ENCODE results near the gene POLD1. TPM values are rescaled to one million over a fixed set of nuclear protein-coding genes. Genes with fewer than 3 reads are reported as not detected.

The POLD1 gene
- polyA plus RNA-seq, 3 donors = 9.3 to 22.4 (median 15.6) TPM

GRCh38 chr19:50450369-50451222 is 66.4 kb downstream of the POLD1 start:
- peak overlapping the region in 1 of 7 donors; percentile 62 for H3K27ac Mint-ChIP-seq

GRCh38 chr19:50451223-50451534 is 67.0 kb downstream of the POLD1 start:
- WGBS (ENCODE audit: insufficient coverage) = 55% methylated on average over 11 of the region's 13 CpGs
- no peaks in the 10 kb centered on the region for H3K36me3 ChIP-seq (replicated peaks in 1 of 2; ENCODE audit: control insufficient read depth in 1 of 2, insufficient read depth in 2 of 2, low read length in 2 of 2)
- no peak overlapping the region for H3K4me3 ChIP-seq (replicated peaks in 1 of 3; ENCODE audit: low read depth in 2 of 3, low read length in 3 of 3)
- no peaks in the 10 kb centered on the region for H3K36me3 Mint-ChIP-seq
- no peak overlapping the region for H3K27ac ChIP-seq (ENCODE audit: low read depth in 1 of 2, low read length in 2 of 2)
- no peak overlapping the region for H3K4me2 ChIP-seq (replicated peaks; ENCODE audit: extremely low read depth, low read length, poor library complexity, severe bottlenecking)
- H4K20me1 ChIP-seq (ENCODE audit: insufficient read depth, low read length) = no peaks in the 10 kb centered on the region
- H3K9me3 ChIP-seq (replicated peaks in 1 of 2; ENCODE audit: control insufficient read depth in 1 of 2, insufficient read depth in 1 of 2, low read length in 2 of 2) = no peaks in the 10 kb centered on the region
- no peaks in the 10 kb centered on the region for H3K4me1 Mint-ChIP-seq
- peaks cover 0 to 2% of the 10 kb centered on the region in 2 donors for H3K27me3 ChIP-seq (ENCODE audit: control insufficient read depth in 2 of 2, insufficient read depth in 2 of 2, low read length in 2 of 2)
- H3K79me2 ChIP-seq (ENCODE audit: insufficient read depth, low read length) = no peaks in the 10 kb centered on the region
- intact Hi-C loops (cut with micrococcal nuclease) = no loop called here
- DNase-seq = no peak
- H3K27ac Mint-ChIP-seq = no peak overlapping the region
- peaks cover 0 to 8% (median 4%) of the 10 kb centered on the region in 7 donors for H3K9me3 Mint-ChIP-seq
- H3K4me1 ChIP-seq (ENCODE audit: control insufficient read depth in 1 of 2, insufficient read depth in 2 of 2, low read length in 2 of 2) = no peaks in the 10 kb centered on the region
- H3K9ac ChIP-seq (ENCODE audit: insufficient read depth, low read length, poor library complexity, severe bottlenecking) = no peak overlapping the region
- no peak for TF ChIP-seq CTCF (IDR thresholded peaks at IDR 0.05)
- peaks cover 8 to 14% (median 12%) of the 10 kb centered on the region in 3 donors for H3K27me3 Mint-ChIP-seq (ENCODE audit: low read depth in 3 of 3)
- no peak overlapping the region for H3K4me3 Mint-ChIP-seq
- no peak overlapping the region for H2AFZ ChIP-seq (ENCODE audit: insufficient read depth, low read depth, low read length, poor library complexity, severe bottlenecking)

More at GRCh38 chr19:50450369-50451222, 66.4 kb downstream of the POLD1 start:
- no peak for DNase-seq
- H3K36me3 Mint-ChIP-seq = no peaks in the 10 kb centered on the region
- Histone ChIP-seq H3K4me2 (replicated peaks; ENCODE audit: extremely low read depth, low read length, poor library complexity, severe bottlenecking) (no peak overlapping the region), H3K4me1 (ENCODE audit: control insufficient read depth in 1 of 2, insufficient read depth in 2 of 2, low read length in 2 of 2) (no peaks in the 10 kb centered on the region), H3K27me3 (ENCODE audit: control insufficient read depth in 2 of 2, insufficient read depth in 2 of 2, low read length in 2 of 2) (peaks cover 0 to 2% of the 10 kb centered on the region in 2 donors), H3K9ac (ENCODE audit: insufficient read depth, low read length, poor library complexity, severe bottlenecking) (no peak overlapping the region), H3K27ac (ENCODE audit: low read depth in 1 of 2, low read length in 2 of 2) (no peak overlapping the region), H3K36me3 (replicated peaks in 1 of 2; ENCODE audit: control insufficient read depth in 1 of 2, insufficient read depth in 2 of 2, low read length in 2 of 2) (no peaks in the 10 kb centered on the region), H3K79me2 (ENCODE audit: insufficient read depth, low read length) (no peaks in the 10 kb centered on the region), H3K9me3 (replicated peaks in 1 of 2; ENCODE audit: control insufficient read depth in 1 of 2, insufficient read depth in 1 of 2, low read length in 2 of 2) (no peaks in the 10 kb centered on the region), H2AFZ (ENCODE audit: insufficient read depth, low read depth, low read length, poor library complexity, severe bottlenecking) (no peak overlapping the region), H3K4me3 (replicated peaks in 1 of 3; ENCODE audit: low read depth in 2 of 3, low read length in 3 of 3) (no peak overlapping the region), H4K20me1 (ENCODE audit: insufficient read depth, low read length) (no peaks in the 10 kb centered on the region)
- H3K9me3 Mint-ChIP-seq = peaks cover 0 to 7% (median 4%) of the 10 kb centered on the region in 7 donors
- intact Hi-C loops (cut with micrococcal nuclease) = no loop called here
- TF ChIP-seq CTCF (IDR thresholded peaks at IDR 0.05) = no peak
- no peaks in the 10 kb centered on the region for H3K4me1 Mint-ChIP-seq
- H3K4me3 Mint-ChIP-seq = no peak overlapping the region
- 74% methylated on average over 15 of the region's 30 CpGs for WGBS (ENCODE audit: insufficient coverage)
- peaks cover 8 to 12% (median 10%) of the 10 kb centered on the region in 3 donors for H3K27me3 Mint-ChIP-seq (ENCODE audit: low read depth in 3 of 3)

Measured in CD14-positive monocyte (primary cell).